ENCODE data around the gene AHCYL1.

- no peak for TF ChIP-seq REST (IDR thresholded peaks at IDR 0.05)
- no peak for TF ChIP-seq CTCF (IDR thresholded peaks at IDR 0.05)
- TF ChIP-seq POLR2A (IDR thresholded peaks at IDR 0.05; ENCODE audit: low read length): no peak
- TF ChIP-seq NR3C1 (IDR thresholded peaks at IDR 0.05): no peak
- TF ChIP-seq CHD4 (IDR thresholded peaks at IDR 0.05; ENCODE audit: borderline replicate concordance): no peak
- no peak for TF ChIP-seq EP300 (IDR thresholded peaks at IDR 0.05)
- no peak for TF ChIP-seq USF2 (IDR thresholded peaks at IDR 0.05)
- no peak for TF ChIP-seq ESRRA (IDR thresholded peaks at IDR 0.05; ENCODE audit: borderline replicate concordance, low read length)
- TF ChIP-seq HEYL (CRISPR knock-in tag; IDR thresholded peaks at IDR 0.05): no peak
- no peak for TF ChIP-seq JUNB (IDR thresholded peaks at IDR 0.05)
- no peak for TF ChIP-seq MYC (IDR thresholded peaks at IDR 0.05; ENCODE audit: borderline replicate concordance, low read length)
- no peak for TF ChIP-seq BHLHE40 (IDR thresholded peaks at IDR 0.05; ENCODE audit: low read depth, low read length)
- TF ChIP-seq MAFK (IDR thresholded peaks at IDR 0.05; ENCODE audit: partially characterized antibody): no peak
These were observed 47.8 kb downstream of the AHCYL1 start for GRCh38 chr1:110032327-110032726.
